Panc1 (cell line): Measurements from ENCODE around the gene EXOC3L1. TPM values are rescaled to one million over a fixed set of nuclear protein-coding genes. Genes with fewer than 3 reads are reported as not detected.
A peak's percentile ranks its signal among the peaks of the same experiment; 100 is the strongest.

ENCODE experiments used
- ATAC-seq: fragments of 200-7000 bp; cut with Tn5 transposase; 2 replicates; pipeline ENCODE4 v1.9.1; 2020; ENCODE audit warnings: mild to moderate bottlenecking, moderate library complexity
- BruUV-seq: library from RNA; stranded (reverse); fragments of 400-500 nt; replicated peaks from 2 replicates; lab custom pipeline; 2021; lab: Mats Ljungman, UMichigan
- CTCF ChIA-PET: fragments of 300-600 bp; sonication (Branson Sonifier 250); formaldehyde crosslinking; loops from one replicate; lab custom pipeline; 2022; ENCODE audit warnings: antibody characterized with exemption; lab: Charles Lee
- POLR2A ChIA-PET: fragments of 300-600 bp; sonication (Branson Sonifier 250); formaldehyde crosslinking; loops from one replicate; lab custom pipeline; 2022; ENCODE audit warnings: antibody characterized with exemption; lab: Charles Lee
- DNase-seq: peaks from one replicate; pipeline ENCODE4 v3.0.0-alpha.2; 2010; ENCODE audit warnings: low read depth, low spot score
- H3K27ac ChIP-seq: 2 replicates; pipeline ENCODE4 v1.5.1; 2011; ENCODE audit warnings: mild to moderate bottlenecking, low read length, inconsistent platforms
- H3K27me3 ChIP-seq: fragments of 200-500 bp; sonication (Bioruptor generic); 2 replicates; pipeline ENCODE4 v1.6.0; 2014; ENCODE audit warnings: low read length, inconsistent platforms; ENCODE audit not compliant: control insufficient read depth, insufficient read depth
- H3K36me3 ChIP-seq: fragments of 200-500 bp; sonication (Bioruptor generic); 2 replicates; pipeline ENCODE4 v1.5.1; 2014; ENCODE audit warnings: inconsistent platforms, mild to moderate bottlenecking, low read length, moderate library complexity; ENCODE audit not compliant: control insufficient read depth, insufficient read depth
- H3K4me1 ChIP-seq: 2 replicates; pipeline ENCODE4 v1.5.1; 2011; ENCODE audit warnings: inconsistent platforms, mild to moderate bottlenecking, low read length, moderate library complexity; ENCODE audit not compliant: control insufficient read depth, insufficient read depth
- H3K4me3 ChIP-seq, 2 experiments: 2 replicates each; pipeline ENCODE4 v1.5.1; 2011 to 2012; ENCODE audit warnings: low read depth in 2 of 2, low read length in 2 of 2, mild to moderate bottlenecking in 2 of 2, inconsistent platforms in 1 of 2, moderate library complexity in 1 of 2
- H3K9me3 ChIP-seq: fragments of 200-500 bp; sonication (Bioruptor generic); 2 replicates; pipeline ENCODE4 v1.5.1; 2014; ENCODE audit warnings: low read depth, mild to moderate bottlenecking, inconsistent platforms, low read length, moderate library complexity; ENCODE audit not compliant: control insufficient read depth, insufficient read depth
- CTCF ChIP-seq: fragments of 450-650 bp; IDR thresholded peaks from 2 replicates; pipeline ENCODE4 v1.5.1; 2017; ENCODE audit warnings: mild to moderate bottlenecking
- POLR2AphosphoS5 ChIP-seq: IDR thresholded peaks from 2 replicates; pipeline ENCODE4 v1.6.1; 2012; ENCODE audit warnings: mild to moderate bottlenecking, low read depth, low read length, moderate library complexity
- REST ChIP-seq, 2 experiments: IDR thresholded peaks; 2 replicates each; pipeline ENCODE4 v1.6.1; 2011 to 2012; ENCODE audit warnings: low read depth in 2 of 2, control low read depth in 1 of 2, low read length in 1 of 2, mild to moderate bottlenecking in 1 of 2, moderate library complexity in 1 of 2; ENCODE audit not compliant: insufficient read depth in 1 of 2
- SIN3A ChIP-seq: IDR thresholded peaks from 2 replicates; pipeline ENCODE4 v1.6.1; 2012; ENCODE audit warnings: low read depth, mild to moderate bottlenecking, low read length, moderate library complexity, borderline replicate concordance; ENCODE audit not compliant: insufficient read depth
- TCF7L2 ChIP-seq: IDR thresholded peaks from 2 replicates; pipeline ENCODE4 v1.6.1; 2011; ENCODE audit warnings: mild to moderate bottlenecking, low read depth, low read length, inconsistent platforms
- in situ Hi-C: cut with HindIII; loops from 2 replicates; pipeline ENCODE4 v1.10.0; 2016; ENCODE audit warnings: low sequenced_read_pairs, low pct_unique_long_range_greater_than_20kb
- intact Hi-C: fragments of 100-400 bp; cut with micrococcal nuclease; formaldehyde crosslinking; loops from one replicate; pipeline ENCODE4 v1.10.0; 2022; ENCODE audit not compliant: unreplicated experiment
- total RNA-seq: library from RNA; stranded (reverse); gene quantifications from one replicate; pipeline ENCODE4 v1.2.1, GENCODE V29; 2021; ENCODE audit not compliant: unreplicated experiment

EXOC3L1 gene
- total RNA-seq, 1 experiment from 2014 or later = 0.41 TPM

GRCh38 chr16:67174706-67175231 lies 15.2 kb downstream of the EXOC3L1 start:
- in situ Hi-C loops = no loop called here
- no peak for ATAC-seq
- no peak for TF ChIP-seq CTCF
- TF ChIP-seq SIN3A = no peak
- no peak for TF ChIP-seq POLR2AphosphoS5
- TF ChIP-seq REST (IDR thresholded peaks at IDR 0.05; ENCODE audit: insufficient read depth in 1 of 2, low read depth in 2 of 2, low read length in 1 of 2) = no peak
- TF ChIP-seq TCF7L2 = no peak
- no peaks in the 10 kb centered on the region for H3K9me3 ChIP-seq
- H3K27me3 ChIP-seq = no peaks in the 10 kb centered on the region
- no peak for DNase-seq
- ChIA-PET POLR2A (interaction anchor here (0.5 kb wide), 1 partner anchor 21 kb away, joined by 8 read pairs; no protein-coding TSS in a partner anchor), CTCF (no interaction called here)
- peak overlapping the region; percentile 51 to 64 for H3K4me3 ChIP-seq
- intact Hi-C loops = no loop called here
- BruUV-seq = no TSS peak
- peaks cover 14% of the 10 kb centered on the region for H3K4me1 ChIP-seq
- H3K36me3 ChIP-seq = no peaks in the 10 kb centered on the region; the same call in 1 of the 2 replicates
- H3K27ac ChIP-seq = peak overlapping the region; percentile 18

GRCh38 chr16:67173808-67174705 lies 15.9 kb downstream of the EXOC3L1 start:
- POLR2A ChIA-PET = interaction anchor here (0.5 kb wide), 1 partner anchor 21 kb away, joined by 8 read pairs; no protein-coding TSS in a partner anchor
- peak; percentile 34 for TF ChIP-seq CTCF
- TF ChIP-seq POLR2AphosphoS5 = no peak
- Histone ChIP-seq H3K27me3 (no peaks in the 10 kb centered on the region), H3K4me3 (peak overlapping the region; percentile 51 to 64), H3K36me3 (no peaks in the 10 kb centered on the region; the same call in 1 of the 2 replicates), H3K27ac (peak overlapping the region; percentile 18), H3K4me1 (peaks cover 18% of the 10 kb centered on the region), H3K9me3 (no peaks in the 10 kb centered on the region)
- DNase-seq = no peak
- CTCF ChIA-PET = interaction anchor here (0.7 kb wide), 1 partner anchor 220 kb away, joined by 3 read pairs; no protein-coding TSS in a partner anchor
- in situ Hi-C loops = no loop called here
- intact Hi-C loops = no loop called here
- BruUV-seq = TSS peak; percentile 50
- ATAC-seq = peak; percentile 79
